MCF 10A (cell line): ENCODE measurements around the gene NYNRIN. TPM values are rescaled to one million over a fixed set of nuclear protein-coding genes. Genes with fewer than 3 reads are reported as not detected.
A peak's percentile ranks its signal among the peaks of the same experiment; 100 is the strongest.

Source experiments
- BruUV-seq: library from RNA; stranded (reverse); fragments of 400-500 nt; replicated peaks from 2 replicates; lab custom pipeline; 2021; lab: Mats Ljungman, UMichigan
- CTCF ChIA-PET: fragments of 300-600 bp; sonication (Branson Sonifier 250); formaldehyde crosslinking; extraction: SDS; loops from one replicate; lab custom pipeline; 2021; ENCODE audit warnings: antibody characterized with exemption, inconsistent platforms; lab: Yijun Ruan, JAX
- POLR2A ChIA-PET: fragments of 300-600, 350-650 bp; sonication (Branson Sonifier 250); formaldehyde crosslinking; extraction: SDS; loops from one replicate; lab custom pipeline; 2020; ENCODE audit warnings: antibody characterized with exemption, inconsistent platforms; lab: Yijun Ruan, JAX
- DNase-seq: peaks from one replicate; pipeline ENCODE4 v3.0.0-alpha.2; 2018; ENCODE audit not compliant: unreplicated experiment
- H3K27ac Mint-ChIP-seq: one replicate; pipeline ENCODE4 v1.8.0; 2022; ENCODE audit warnings: mild to moderate bottlenecking, low read depth, mixed read lengths; ENCODE audit not compliant: unreplicated experiment
- H3K27me3 Mint-ChIP-seq: one replicate; pipeline ENCODE4 v1.8.0; 2022; ENCODE audit warnings: mixed read lengths; ENCODE audit not compliant: insufficient read depth, unreplicated experiment
- H3K36me3 Mint-ChIP-seq: one replicate; pipeline ENCODE4 v1.8.0; 2022; ENCODE audit warnings: mild to moderate bottlenecking, moderate library complexity, mixed read lengths; ENCODE audit not compliant: insufficient read depth, unreplicated experiment
- H3K4me1 Mint-ChIP-seq: one replicate; pipeline ENCODE4 v1.8.0; 2022; ENCODE audit warnings: mixed read lengths; ENCODE audit not compliant: insufficient read depth, unreplicated experiment
- H3K4me3 Mint-ChIP-seq: one replicate; pipeline ENCODE4 v1.8.0; 2022; ENCODE audit warnings: mild to moderate bottlenecking, moderate library complexity, mixed read lengths; ENCODE audit not compliant: unreplicated experiment
- H3K9me3 Mint-ChIP-seq: one replicate; pipeline ENCODE4 v1.8.0; 2022; ENCODE audit warnings: mixed read lengths; ENCODE audit not compliant: unreplicated experiment
- CTCF ChIP-seq: fragments of 200-600 bp; IDR thresholded peaks from one replicate; pipeline ENCODE4 v1.8.0; 2022; ENCODE audit warnings: antibody characterized with exemption, mild to moderate bottlenecking; ENCODE audit not compliant: unreplicated experiment
- intact Hi-C: fragments of 100-400 bp; cut with micrococcal nuclease; formaldehyde crosslinking; loops from 2 replicates; pipeline ENCODE4 v1.14.1; 2022
- total RNA-seq: library from RNA; stranded (reverse); gene quantifications from 2 replicates; pipeline ENCODE4 v1.2.3, GENCODE V29; 2022

NYNRIN gene
- total RNA-seq, 1 experiment from 2014 or later, result not detected

GRCh38 chr14:24416254-24416931, 17.6 kb downstream of the NYNRIN start:
- no peak for TF ChIP-seq CTCF
- no peaks in the 10 kb centered on the region for H3K36me3 Mint-ChIP-seq
- DNase-seq, result no peak
- ChIA-PET CTCF (interaction anchor here (1.0 to 3.3 kb wide), 4 partner anchors 10 to 83 kb away, joined by 4 to 17 read pairs (median 6); no protein-coding TSS in a partner anchor), POLR2A (interaction anchor here (0.7 kb wide), 1 partner anchor 11 kb away, joined by 4 read pairs; no protein-coding TSS in a partner anchor)
- no peak overlapping the region for H3K27ac Mint-ChIP-seq
- H3K27me3 Mint-ChIP-seq, result no peaks in the 10 kb centered on the region
- no peak overlapping the region for H3K4me3 Mint-ChIP-seq
- intact Hi-C loops, result no loop called here
- peaks cover 11% of the 10 kb centered on the region for H3K4me1 Mint-ChIP-seq
- BruUV-seq, result no TSS peak
- no peaks in the 10 kb centered on the region for H3K9me3 Mint-ChIP-seq

- no peaks in the 10 kb centered on the region for H3K9me3 Mint-ChIP-seq
- peaks cover 11% of the 10 kb centered on the region for H3K4me1 Mint-ChIP-seq
- ChIA-PET POLR2A (interaction anchor here (0.7 kb wide), 1 partner anchor 11 kb away, joined by 4 read pairs; no protein-coding TSS in a partner anchor), CTCF (interaction anchor here (0.9 to 7.7 kb wide), 7 partner anchors 8 to 79 kb away, joined by 4 to 82 read pairs (median 9); no protein-coding TSS in a partner anchor)
- intact Hi-C loops, result no loop called here
- no peak for TF ChIP-seq CTCF
- no peaks in the 10 kb centered on the region for H3K27me3 Mint-ChIP-seq
- no peaks in the 10 kb centered on the region for H3K36me3 Mint-ChIP-seq
- DNase-seq, result no peak
- H3K27ac Mint-ChIP-seq, result no peak overlapping the region
- H3K4me3 Mint-ChIP-seq, result no peak overlapping the region
- no TSS peak for BruUV-seq
Observed at GRCh38 chr14:24416932-24417619, 18.3 kb downstream of the NYNRIN start.

- H3K4me1 Mint-ChIP-seq, result peaks cover 11% of the 10 kb centered on the region
- no peaks in the 10 kb centered on the region for H3K27me3 Mint-ChIP-seq
- intact Hi-C loops, result no loop called here
- H3K36me3 Mint-ChIP-seq, result no peaks in the 10 kb centered on the region
- H3K27ac Mint-ChIP-seq, result peak overlapping the region; percentile 42
- H3K9me3 Mint-ChIP-seq, result no peaks in the 10 kb centered on the region
- DNase-seq, result no peak
- TF ChIP-seq CTCF, result no peak
- BruUV-seq, result no TSS peak
- CTCF ChIA-PET, result interaction anchor here (0.9 to 7.7 kb wide), 10 partner anchors 9 to 87 kb away, joined by 3 to 82 read pairs (median 8); no protein-coding TSS in a partner anchor
- H3K4me3 Mint-ChIP-seq, result no peak overlapping the region
- POLR2A ChIA-PET, result interaction anchor here (0.7 to 1.8 kb wide), 4 partner anchors 9 to 38 kb away, joined by 3 to 9 read pairs (median 4); partner anchors contain the start of gene KHNYN
Observed at GRCh38 chr14:24417832-24418491, 19.2 kb downstream of the NYNRIN start.
